GM06990 (cell line): ENCODE results near the gene RIMBP2.

ENCODE experiments used
- DNase-seq: peaks from one replicate; pipeline ENCODE4 v3.0.0-alpha.2; 2011; ENCODE audit not compliant: insufficient read length; ENCODE audit errors: extremely low read depth
- H3K27me3 ChIP-seq: replicated peaks from 2 replicates; pipeline ENCODE4 v1.6.0; 2011; ENCODE audit warnings: low read length; ENCODE audit not compliant: control insufficient read depth, insufficient read depth
- H3K36me3 ChIP-seq: 2 replicates; pipeline ENCODE4 v1.5.1; 2011; ENCODE audit warnings: low read length; ENCODE audit not compliant: control insufficient read depth, insufficient read depth
- H3K4me3 ChIP-seq: replicated peaks from 2 replicates; pipeline ENCODE4 v1.5.1; 2011; ENCODE audit warnings: low read depth, mild to moderate bottlenecking, control low read depth, low read length
- TF ChIP-seq, protein P1 (sequence below): IDR thresholded peaks from 2 replicates; pipeline ENCODE4 v1.5.1; 2011; ENCODE audit warnings: low read length, control low read depth, mild to moderate bottlenecking, inconsistent platforms; ENCODE audit not compliant: insufficient read depth, poor library complexity, severe bottlenecking

The RIMBP2 gene

GRCh38 chr12:130655010-130655409 is 61.1 kb downstream of the RIMBP2 start:
- Histone ChIP-seq H3K4me3 (no peak overlapping the region), H3K27me3 (no peaks in the 10 kb centered on the region), H3K36me3 (no peaks in the 10 kb centered on the region)
- no peak for DNase-seq
- TF ChIP-seq, protein P1, sequence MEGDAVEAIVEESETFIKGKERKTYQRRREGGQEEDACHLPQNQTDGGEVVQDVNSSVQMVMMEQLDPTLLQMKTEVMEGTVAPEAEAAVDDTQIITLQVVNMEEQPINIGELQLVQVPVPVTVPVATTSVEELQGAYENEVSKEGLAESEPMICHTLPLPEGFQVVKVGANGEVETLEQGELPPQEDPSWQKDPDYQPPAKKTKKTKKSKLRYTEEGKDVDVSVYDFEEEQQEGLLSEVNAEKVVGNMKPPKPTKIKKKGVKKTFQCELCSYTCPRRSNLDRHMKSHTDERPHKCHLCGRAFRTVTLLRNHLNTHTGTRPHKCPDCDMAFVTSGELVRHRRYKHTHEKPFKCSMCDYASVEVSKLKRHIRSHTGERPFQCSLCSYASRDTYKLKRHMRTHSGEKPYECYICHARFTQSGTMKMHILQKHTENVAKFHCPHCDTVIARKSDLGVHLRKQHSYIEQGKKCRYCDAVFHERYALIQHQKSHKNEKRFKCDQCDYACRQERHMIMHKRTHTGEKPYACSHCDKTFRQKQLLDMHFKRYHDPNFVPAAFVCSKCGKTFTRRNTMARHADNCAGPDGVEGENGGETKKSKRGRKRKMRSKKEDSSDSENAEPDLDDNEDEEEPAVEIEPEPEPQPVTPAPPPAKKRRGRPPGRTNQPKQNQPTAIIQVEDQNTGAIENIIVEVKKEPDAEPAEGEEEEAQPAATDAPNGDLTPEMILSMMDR, result no peak

GRCh38 chr12:130651188-130651959 is 64.7 kb downstream of the RIMBP2 start:
- no peaks in the 10 kb centered on the region for H3K36me3 ChIP-seq
- TF ChIP-seq, protein P1, result no peak
- no peaks in the 10 kb centered on the region for H3K27me3 ChIP-seq
- no peak overlapping the region for H3K4me3 ChIP-seq
- DNase-seq, result no peak

- DNase-seq, result no peak
- Histone ChIP-seq H3K36me3 (no peaks in the 10 kb centered on the region), H3K4me3 (no peak overlapping the region), H3K27me3 (no peaks in the 10 kb centered on the region)
- TF ChIP-seq, protein P1, result no peak
Observed at GRCh38 chr12:130650131-130650530, 66.0 kb downstream of the RIMBP2 start.

DNA sequence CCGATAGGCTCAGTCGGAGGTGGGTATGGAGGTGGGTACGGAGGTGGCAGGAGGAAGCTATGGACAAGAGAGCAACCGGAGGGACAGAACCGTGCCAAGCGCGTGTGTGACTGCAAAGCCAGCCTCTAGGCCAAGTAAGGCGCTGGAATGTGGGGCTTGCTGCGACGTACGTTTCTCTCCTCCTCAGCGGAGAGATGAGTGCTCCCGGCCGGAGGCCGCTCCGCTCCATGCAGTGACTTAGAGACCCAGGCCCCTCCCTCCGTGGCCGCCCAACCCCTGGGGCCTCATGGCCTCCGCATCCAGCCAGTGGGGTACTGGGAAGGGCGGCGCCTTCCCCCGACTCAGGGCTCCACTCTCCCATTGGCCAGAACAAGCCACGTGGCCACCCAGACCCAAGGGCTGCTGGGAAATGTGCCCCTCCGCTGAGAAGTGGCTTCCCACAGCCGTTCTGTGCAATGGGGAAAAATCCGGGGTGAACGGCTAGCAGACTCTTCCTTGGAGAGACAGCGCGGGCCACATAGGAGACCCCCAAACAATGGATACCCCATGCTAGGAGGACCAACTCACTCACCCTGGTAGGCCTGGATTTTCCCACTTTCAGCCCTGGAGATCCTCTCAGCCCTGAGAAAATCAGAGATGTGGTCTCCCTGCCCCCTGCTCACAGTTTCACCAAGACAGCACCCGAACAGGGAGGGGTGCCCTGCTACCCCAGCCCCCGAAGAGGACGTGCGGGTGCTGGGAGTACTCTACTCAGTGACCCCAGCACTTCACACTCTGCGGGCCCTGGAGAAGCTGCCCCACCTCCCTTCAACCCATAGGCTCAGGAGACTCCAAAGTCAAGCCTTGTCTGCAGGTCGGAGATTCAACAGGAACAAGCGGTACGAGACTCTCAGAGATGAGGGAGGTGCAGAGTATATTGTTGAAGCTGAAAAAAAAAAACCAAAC is 66.7 kb downstream of the RIMBP2 start:
- Histone ChIP-seq H3K4me3 (no peak overlapping the region), H3K27me3 (no peaks in the 10 kb centered on the region), H3K36me3 (no peaks in the 10 kb centered on the region)
- TF ChIP-seq, protein P1, result no peak
- no peak for DNase-seq

GRCh38 chr12:130647814-130648213 is 68.3 kb downstream of the RIMBP2 start:
- no peak for DNase-seq
- no peaks in the 10 kb centered on the region for H3K27me3 ChIP-seq
- H3K36me3 ChIP-seq, result no peaks in the 10 kb centered on the region
- TF ChIP-seq, protein P1, result no peak
- no peak overlapping the region for H3K4me3 ChIP-seq
